Panc1 (cell line): ENCODE results near the gene PFAS.

Experiments used
- CTCF ChIP-seq: fragments of 450-650 bp; IDR thresholded peaks from 2 replicates; pipeline ENCODE4 v1.5.1; 2017; ENCODE audit warnings: mild to moderate bottlenecking
- POLR2AphosphoS5 ChIP-seq: IDR thresholded peaks from 2 replicates; pipeline ENCODE4 v1.6.1; 2012; ENCODE audit warnings: mild to moderate bottlenecking, low read depth, low read length, moderate library complexity
- TCF7L2 ChIP-seq: IDR thresholded peaks from 2 replicates; pipeline ENCODE4 v1.6.1; 2011; ENCODE audit warnings: mild to moderate bottlenecking, low read depth, low read length, inconsistent platforms

GRCh38 chr17:8292639-8293395 lies 43.7 kb downstream of the PFAS start:
- no peak for TF ChIP-seq CTCF
- TF ChIP-seq TCF7L2 = no peak
- TF ChIP-seq POLR2AphosphoS5 = no peak
